Kidney epithelial cell (primary cell): ENCODE data around the gene CNFN. TPM values are rescaled to one million over a fixed set of nuclear protein-coding genes. Genes with fewer than 3 reads are reported as not detected.
A peak's percentile ranks its signal among the peaks of the same experiment; 100 is the strongest.

Experiments used
- DNase-seq: peaks from one replicate; pipeline ENCODE4 v3.0.0-alpha.2; 2010; ENCODE audit warnings: low read depth
- H3K27me3 ChIP-seq: 2 replicates; pipeline ENCODE4 v1.6.0; 2011; ENCODE audit warnings: low read length; ENCODE audit not compliant: control insufficient read depth, insufficient read depth
- H3K36me3 ChIP-seq: 2 replicates; pipeline ENCODE4 v1.5.1; 2011; ENCODE audit warnings: low read length; ENCODE audit not compliant: control insufficient read depth, insufficient read depth
- H3K4me3 ChIP-seq: 2 replicates; pipeline ENCODE4 v1.5.1; 2011; ENCODE audit warnings: low read depth, mild to moderate bottlenecking, control low read depth, low read length
- total RNA-seq: library from RNA; depleted of rRNA; stranded (reverse); fragments of >200 nt; gene quantifications from 2 replicates; pipeline ENCODE4 v1.2.3, GENCODE V29; 2015
- TF ChIP-seq, protein P1 (sequence below): IDR thresholded peaks from 2 replicates; pipeline ENCODE4 v1.5.1; 2011; ENCODE audit warnings: mild to moderate bottlenecking, moderate library complexity, low read length, control low read depth, inconsistent platforms; ENCODE audit not compliant: insufficient read depth, poor library complexity, severe bottlenecking

CNFN gene
- total RNA-seq, 1 donor from 2014 or later, result not detected

DNA sequence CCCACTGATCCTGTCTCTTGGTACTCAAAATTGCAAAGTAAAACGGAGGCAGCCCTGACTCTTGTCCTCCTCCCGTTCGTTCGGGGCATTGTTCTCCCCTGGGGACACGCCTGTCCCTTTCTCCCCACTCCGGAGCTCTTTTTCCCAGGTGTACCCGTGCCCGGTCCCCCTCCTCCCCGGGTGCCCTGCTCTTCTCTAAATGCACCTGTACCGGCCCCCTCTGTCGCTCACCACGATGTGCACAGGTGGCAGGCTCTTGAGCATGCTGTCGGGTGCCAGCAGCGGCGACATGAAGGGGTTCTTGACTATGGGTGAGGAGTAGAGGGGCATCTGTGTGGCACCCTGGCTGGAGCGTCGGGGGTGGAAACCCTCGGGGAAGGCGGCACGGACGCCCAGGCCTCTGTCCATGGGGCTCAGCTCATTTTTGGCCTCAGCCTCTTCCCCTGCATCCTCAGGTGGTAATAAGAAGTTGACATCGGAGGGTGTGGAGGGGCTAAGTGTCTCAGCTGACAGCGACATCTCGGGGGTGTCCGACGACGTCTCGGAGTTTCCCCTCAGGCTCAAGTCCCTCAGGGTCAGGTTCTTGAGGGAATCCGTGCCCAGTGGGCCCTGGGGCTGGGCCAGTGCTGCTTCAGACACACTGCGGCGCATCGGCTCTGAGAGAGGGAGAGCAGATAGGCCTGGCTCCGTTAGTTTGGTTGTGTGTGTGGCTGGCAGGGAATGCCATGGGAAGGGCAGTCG, 12.4 kb upstream of the CNFN start:
- TF ChIP-seq, protein P1, sequence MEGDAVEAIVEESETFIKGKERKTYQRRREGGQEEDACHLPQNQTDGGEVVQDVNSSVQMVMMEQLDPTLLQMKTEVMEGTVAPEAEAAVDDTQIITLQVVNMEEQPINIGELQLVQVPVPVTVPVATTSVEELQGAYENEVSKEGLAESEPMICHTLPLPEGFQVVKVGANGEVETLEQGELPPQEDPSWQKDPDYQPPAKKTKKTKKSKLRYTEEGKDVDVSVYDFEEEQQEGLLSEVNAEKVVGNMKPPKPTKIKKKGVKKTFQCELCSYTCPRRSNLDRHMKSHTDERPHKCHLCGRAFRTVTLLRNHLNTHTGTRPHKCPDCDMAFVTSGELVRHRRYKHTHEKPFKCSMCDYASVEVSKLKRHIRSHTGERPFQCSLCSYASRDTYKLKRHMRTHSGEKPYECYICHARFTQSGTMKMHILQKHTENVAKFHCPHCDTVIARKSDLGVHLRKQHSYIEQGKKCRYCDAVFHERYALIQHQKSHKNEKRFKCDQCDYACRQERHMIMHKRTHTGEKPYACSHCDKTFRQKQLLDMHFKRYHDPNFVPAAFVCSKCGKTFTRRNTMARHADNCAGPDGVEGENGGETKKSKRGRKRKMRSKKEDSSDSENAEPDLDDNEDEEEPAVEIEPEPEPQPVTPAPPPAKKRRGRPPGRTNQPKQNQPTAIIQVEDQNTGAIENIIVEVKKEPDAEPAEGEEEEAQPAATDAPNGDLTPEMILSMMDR, result no peak
- H3K4me3 ChIP-seq, result peak overlapping the region; percentile 51
- no peaks in the 10 kb centered on the region for H3K36me3 ChIP-seq

DNA sequence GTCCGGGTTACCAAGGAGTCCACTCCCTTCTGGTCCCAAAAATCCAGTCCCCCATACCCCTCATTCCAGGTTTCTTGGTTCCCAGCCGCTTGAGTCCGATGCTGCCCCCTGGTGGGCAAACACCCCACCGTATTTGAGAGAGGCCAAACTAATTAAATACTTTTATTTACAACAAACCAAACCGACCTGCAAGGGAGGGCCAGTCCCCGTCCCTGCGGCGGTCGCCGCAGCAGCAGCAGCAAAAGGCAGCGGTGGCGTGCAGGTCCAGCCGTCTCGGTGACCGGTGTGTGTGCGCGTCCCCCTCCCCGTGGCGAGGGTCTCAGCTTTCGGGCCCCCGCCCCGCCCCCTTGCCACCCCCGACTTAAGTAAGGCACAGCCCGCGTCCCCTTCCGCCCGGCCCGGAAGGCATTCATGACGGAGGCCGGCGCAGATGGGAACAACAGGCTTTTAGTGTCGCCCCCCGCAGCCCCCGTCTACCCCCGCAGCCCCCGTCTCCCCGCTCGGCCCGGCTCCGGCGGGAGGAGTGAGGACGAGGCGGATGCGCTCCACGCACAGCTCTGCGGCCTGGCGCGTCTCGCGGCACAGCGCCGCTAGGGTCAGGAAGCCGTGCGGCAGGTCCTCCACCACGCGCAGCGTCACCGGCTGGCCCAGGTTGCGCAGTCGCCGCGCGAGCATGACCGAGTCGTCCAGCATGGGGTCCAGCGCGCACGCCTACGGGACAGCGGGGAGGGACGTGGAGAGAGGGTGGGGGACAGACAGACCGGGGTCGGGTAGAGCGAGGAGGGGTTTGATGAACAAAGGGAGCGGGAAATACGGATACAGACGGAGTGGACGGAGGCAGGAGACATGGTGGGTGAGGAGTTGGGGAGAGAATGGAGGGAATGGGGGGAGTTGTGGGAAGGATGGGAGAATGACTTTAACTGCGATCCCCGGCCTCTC, 11.5 kb upstream of the CNFN start:
- Histone ChIP-seq H3K4me3 (peak overlapping the region; percentile 51), H3K27me3 (no peaks in the 10 kb centered on the region), H3K36me3 (no peaks in the 10 kb centered on the region)
- DNase-seq, result peak; percentile 38
- TF ChIP-seq, protein P1, result peak; percentile 80

More for the DNA sequence above, 12.4 kb upstream of the CNFN start:
- no peak for DNase-seq
- H3K27me3 ChIP-seq, result no peaks in the 10 kb centered on the region

DNA sequence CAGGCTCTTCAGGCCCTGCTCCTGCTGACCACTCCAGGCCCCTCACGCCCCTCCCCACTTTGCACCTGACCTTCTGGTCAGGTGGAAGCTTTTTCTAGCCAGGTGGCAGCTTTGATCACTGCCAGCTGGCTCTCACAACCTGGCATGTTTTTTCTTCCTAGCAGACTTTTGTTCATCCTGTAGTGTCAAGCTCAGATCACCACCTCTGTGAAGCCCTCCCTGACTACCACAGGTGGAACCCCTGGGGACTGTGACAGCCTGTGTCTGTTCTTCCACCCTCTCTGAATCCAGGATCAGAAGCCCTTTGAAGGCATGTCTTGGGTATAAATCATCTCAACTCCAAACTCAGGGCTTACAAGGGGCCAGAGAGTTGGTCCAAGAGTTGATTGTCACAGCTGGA, 10.3 kb upstream of the CNFN start:
- DNase-seq, result no peak
- TF ChIP-seq, protein P1, result no peak
- Histone ChIP-seq H3K4me3 (no peak overlapping the region), H3K36me3 (no peaks in the 10 kb centered on the region), H3K27me3 (no peaks in the 10 kb centered on the region)

DNA sequence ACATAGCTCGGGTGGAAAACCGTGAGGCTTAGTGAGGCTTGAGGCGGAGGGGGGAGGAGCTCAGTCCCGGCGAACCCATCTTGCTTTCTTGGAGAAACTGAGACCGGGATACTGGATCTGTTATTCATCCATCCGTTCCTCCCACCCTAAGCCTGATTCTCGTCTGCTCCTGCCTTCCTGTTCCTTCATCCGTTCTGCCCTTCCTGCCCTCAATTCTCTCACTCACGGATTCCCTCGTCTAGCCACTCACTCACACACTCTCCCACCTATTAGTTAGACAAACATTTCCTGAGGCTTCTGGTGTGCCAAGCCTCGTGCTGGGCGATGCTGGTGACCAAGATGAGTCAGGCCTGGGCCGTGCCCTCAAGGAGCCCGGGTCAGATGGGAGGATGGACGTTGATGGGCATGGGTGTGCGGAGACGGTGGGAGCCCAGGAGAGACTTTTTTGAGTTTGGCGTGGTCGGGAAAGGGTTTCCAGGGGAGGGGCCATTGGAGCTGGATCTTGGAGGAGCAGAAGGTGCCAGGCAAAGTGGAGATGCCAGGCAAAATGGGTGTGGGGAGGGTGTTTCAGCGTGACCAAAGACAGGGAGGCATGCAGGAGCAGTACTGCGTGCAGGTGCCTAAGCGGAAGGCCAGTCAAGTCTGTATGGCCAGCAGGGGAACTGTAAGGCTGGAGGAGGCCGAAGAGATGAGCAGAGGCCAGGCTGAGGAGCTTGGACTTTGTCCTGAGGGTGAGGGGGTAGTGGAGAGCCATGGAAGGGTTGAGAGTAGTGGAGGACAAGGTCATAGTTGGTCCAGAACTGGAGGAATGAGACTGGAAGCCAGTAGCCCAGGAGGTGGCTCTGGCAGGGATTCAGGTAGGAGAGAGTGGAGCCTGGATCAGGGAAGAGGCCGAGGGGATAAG, 7.4 kb upstream of the CNFN start:
- TF ChIP-seq, protein P1, result no peak
- no peak for DNase-seq
- peak overlapping the region; percentile 54 for H3K4me3 ChIP-seq
- no peaks in the 10 kb centered on the region for H3K27me3 ChIP-seq
- H3K36me3 ChIP-seq, result no peaks in the 10 kb centered on the region

DNA sequence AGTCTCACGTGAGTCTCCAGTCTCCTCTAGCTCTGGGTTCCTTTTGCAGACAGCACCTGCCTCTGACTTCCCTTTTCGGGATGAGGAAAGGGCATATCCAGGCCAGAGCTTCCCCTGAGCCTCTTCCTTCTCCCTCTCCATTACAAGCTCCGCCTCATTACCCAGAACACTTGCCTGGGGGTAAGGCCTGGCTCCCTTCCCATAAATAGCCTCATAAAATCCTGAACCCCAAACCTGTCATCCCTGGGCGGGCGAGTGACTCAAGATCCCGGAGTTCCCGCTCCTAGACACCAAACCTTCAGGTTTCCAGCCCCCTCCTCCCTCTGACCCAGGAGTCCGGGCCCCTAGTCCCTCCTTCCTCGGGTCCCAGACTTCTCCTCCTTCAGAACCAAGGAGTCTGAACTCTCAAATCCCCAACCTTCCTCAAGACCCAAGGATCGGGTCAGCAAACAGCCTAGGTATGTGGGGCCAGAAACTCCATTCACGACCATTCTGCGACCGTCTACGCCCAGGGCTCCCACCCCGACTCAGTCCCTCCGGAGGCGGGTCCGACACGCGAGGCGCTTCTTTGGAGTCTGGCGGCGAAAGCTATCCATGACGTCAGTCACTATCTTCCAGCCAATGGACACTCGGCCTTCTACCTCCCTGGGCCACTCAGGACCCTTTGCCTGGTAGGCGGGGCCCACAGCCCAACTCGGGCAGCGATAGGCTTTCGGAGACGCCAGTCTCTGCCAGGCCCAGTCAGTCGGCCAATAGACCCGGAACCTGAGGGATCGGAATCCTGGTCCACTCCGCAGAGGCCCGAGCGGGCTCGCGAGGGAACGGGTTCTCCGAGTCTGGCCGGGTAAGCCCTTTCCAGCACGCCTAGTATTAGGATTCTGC, 6.5 kb upstream of the CNFN start:
- peak overlapping the region; percentile 54 for H3K4me3 ChIP-seq
- H3K27me3 ChIP-seq, result peaks cover 3% of the 10 kb centered on the region
- TF ChIP-seq, protein P1, result no peak
- DNase-seq, result peak; percentile 98
- no peaks in the 10 kb centered on the region for H3K36me3 ChIP-seq
